ENCODE results near the gene P3H1.

DNA sequence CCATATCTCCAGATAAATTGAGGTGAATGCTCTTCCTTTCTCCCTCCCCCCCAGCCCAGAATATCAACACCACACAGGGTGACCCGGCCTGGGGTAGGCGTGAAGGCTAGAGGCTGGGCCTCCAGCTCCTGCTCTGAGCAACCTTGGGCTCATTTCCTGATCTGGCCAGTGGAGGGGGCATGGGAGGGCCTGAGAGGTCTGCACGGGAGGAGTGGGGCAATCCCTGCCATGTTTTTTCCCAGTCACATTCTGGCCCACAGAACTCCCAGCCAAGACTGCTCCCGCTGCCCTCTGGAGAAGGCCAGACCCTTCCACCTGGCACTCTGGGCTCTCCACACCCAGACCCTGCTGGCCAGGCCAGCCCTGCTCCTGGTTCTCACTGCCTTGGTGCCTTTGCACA lies 30.7 kb downstream of the P3H1 start:
- TF ChIP-seq, protein P1, sequence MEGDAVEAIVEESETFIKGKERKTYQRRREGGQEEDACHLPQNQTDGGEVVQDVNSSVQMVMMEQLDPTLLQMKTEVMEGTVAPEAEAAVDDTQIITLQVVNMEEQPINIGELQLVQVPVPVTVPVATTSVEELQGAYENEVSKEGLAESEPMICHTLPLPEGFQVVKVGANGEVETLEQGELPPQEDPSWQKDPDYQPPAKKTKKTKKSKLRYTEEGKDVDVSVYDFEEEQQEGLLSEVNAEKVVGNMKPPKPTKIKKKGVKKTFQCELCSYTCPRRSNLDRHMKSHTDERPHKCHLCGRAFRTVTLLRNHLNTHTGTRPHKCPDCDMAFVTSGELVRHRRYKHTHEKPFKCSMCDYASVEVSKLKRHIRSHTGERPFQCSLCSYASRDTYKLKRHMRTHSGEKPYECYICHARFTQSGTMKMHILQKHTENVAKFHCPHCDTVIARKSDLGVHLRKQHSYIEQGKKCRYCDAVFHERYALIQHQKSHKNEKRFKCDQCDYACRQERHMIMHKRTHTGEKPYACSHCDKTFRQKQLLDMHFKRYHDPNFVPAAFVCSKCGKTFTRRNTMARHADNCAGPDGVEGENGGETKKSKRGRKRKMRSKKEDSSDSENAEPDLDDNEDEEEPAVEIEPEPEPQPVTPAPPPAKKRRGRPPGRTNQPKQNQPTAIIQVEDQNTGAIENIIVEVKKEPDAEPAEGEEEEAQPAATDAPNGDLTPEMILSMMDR (IDR thresholded peaks at IDR 0.05), result no peak
- TF ChIP-seq POLR2A (IDR thresholded peaks at IDR 0.05), result no peak

Data from right lobe of liver (tissue), 4 donors.